Neural cell (in vitro differentiated cells): ENCODE measurements around the gene COL4A2. TPM values are rescaled to one million over a fixed set of nuclear protein-coding genes. Genes with fewer than 3 reads are reported as not detected.

ENCODE experiments used
- H2AFZ ChIP-seq: fragments of 200-600, 300-800 bp; sonication (generic), shearing (Covaris generic); 2 replicates; pipeline ENCODE4 v1.6.0; 2014; ENCODE audit warnings: low read depth, mild to moderate bottlenecking, antibody characterized with exemption, low read length, moderate library complexity
- H3F3A ChIP-seq: fragments of 200-600 bp; shearing (Covaris generic); 2 replicates; pipeline ENCODE4 v1.6.1; 2016; ENCODE audit warnings: mild to moderate bottlenecking, moderate library complexity, mixed read lengths, antibody characterized with exemption, low read length; ENCODE audit not compliant: insufficient read depth, poor library complexity, severe bottlenecking
- H3K27ac ChIP-seq: fragments of 200-600, 300-800 bp; sonication (generic), shearing (Covaris generic); 2 replicates; pipeline ENCODE4 v1.5.1; 2014; ENCODE audit warnings: mild to moderate bottlenecking, low read length, moderate library complexity
- H3K27me3 ChIP-seq: fragments of 300-800, 200-600 bp; sonication (generic), shearing (Covaris generic); 2 replicates; pipeline ENCODE4 v1.6.0; 2014; ENCODE audit warnings: mild to moderate bottlenecking, low read depth, low read length, moderate library complexity; ENCODE audit not compliant: insufficient read depth
- H3K36me3 ChIP-seq: fragments of 300-800, 200-600 bp; sonication (generic), shearing (Covaris generic); 2 replicates; pipeline ENCODE4 v1.5.1; 2014; ENCODE audit warnings: mild to moderate bottlenecking, antibody characterized with exemption, low read length, moderate library complexity; ENCODE audit not compliant: insufficient read depth
- H3K4me2 ChIP-seq: fragments of 300-800, 200-600 bp; sonication (generic), shearing (Covaris generic); 2 replicates; pipeline ENCODE4 v1.6.0; 2014; ENCODE audit warnings: mild to moderate bottlenecking, low read length
- H3K4me3 ChIP-seq: fragments of 300-800, 200-600 bp; sonication (generic), shearing (Covaris generic); 2 replicates; pipeline ENCODE4 v1.5.1; 2014; ENCODE audit warnings: mild to moderate bottlenecking, low read length, moderate library complexity
- H3K79me2 ChIP-seq: fragments of 200-600 bp; shearing (Covaris generic); replicated peaks from 2 replicates; pipeline ENCODE4 v1.6.0; 2014; ENCODE audit warnings: mild to moderate bottlenecking, low read length, moderate library complexity; ENCODE audit not compliant: insufficient read depth
- H3K9ac ChIP-seq: fragments of 300-800, 200-600 bp; sonication (generic), shearing (Covaris generic); 2 replicates; pipeline ENCODE4 v1.6.1; 2016; ENCODE audit warnings: mild to moderate bottlenecking, low read length, mixed read lengths
- H3K9me2 ChIP-seq: fragments of 200-600 bp; shearing (Covaris generic); 2 replicates; pipeline ENCODE4 v1.6.1; 2016; ENCODE audit warnings: mild to moderate bottlenecking, low read length, mixed read lengths; ENCODE audit not compliant: insufficient read depth
- H3K9me3 ChIP-seq: fragments of 200-600, 300-800 bp; sonication (generic), shearing (Covaris generic); 2 replicates; pipeline ENCODE4 v1.6.1; 2016; ENCODE audit warnings: mild to moderate bottlenecking, mixed run types, low read length, moderate library complexity, mixed read lengths
- H4K20me1 ChIP-seq: fragments of 200-600 bp; shearing (Covaris generic); 2 replicates; pipeline ENCODE4 v1.6.1; 2016; ENCODE audit warnings: mild to moderate bottlenecking, mixed run types; ENCODE audit not compliant: insufficient read depth
- EZH2 ChIP-seq: fragments of 200-600, 300-800 bp; shearing (Covaris generic), sonication (generic); IDR thresholded peaks from 2 replicates; pipeline ENCODE4 v1.6.1; 2014; ENCODE audit warnings: antibody characterized with exemption, low read length, borderline replicate concordance, mild to moderate bottlenecking; ENCODE audit not compliant: insufficient read depth, poor library complexity, severe bottlenecking
- MXI1 ChIP-seq: fragments of 450-650 bp; conservative IDR thresholded peaks from 2 replicates; pipeline ENCODE4 v1.6.1; 2014; ENCODE audit warnings: antibody characterized with exemption, mild to moderate bottlenecking; ENCODE audit not compliant: poor library complexity, severe bottlenecking
- POLR2AphosphoS5 ChIP-seq: IDR thresholded peaks from 2 replicates; pipeline ENCODE4 v1.6.1; 2012
- RAD21 ChIP-seq: fragments of 450-650 bp; conservative IDR thresholded peaks from 2 replicates; pipeline ENCODE4 v1.6.1; 2014; ENCODE audit warnings: antibody characterized with exemption, mild to moderate bottlenecking, moderate library complexity
- SMC3 ChIP-seq: fragments of 450-650 bp; conservative IDR thresholded peaks from 2 replicates; pipeline ENCODE4 v1.6.1; 2014; ENCODE audit warnings: antibody characterized with exemption, mild to moderate bottlenecking, moderate library complexity; ENCODE audit not compliant: poor library complexity
- TAF1 ChIP-seq: IDR thresholded peaks from 2 replicates; pipeline ENCODE4 v1.6.1; 2012; ENCODE audit warnings: low read depth
- polyA minus RNA-seq: library from RNA; depleted of rRNA, polyadenylated mRNA; stranded (reverse); fragments of >200 nt; gene quantifications from 2 replicates; pipeline ENCODE4 v1.2.3, GENCODE V29; 2014
- polyA plus RNA-seq: library from polyadenylated mRNA; depleted of rRNA; stranded (reverse); fragments of >200 nt; gene quantifications from 2 replicates; pipeline ENCODE4 v1.2.3, GENCODE V29; 2014
- TF ChIP-seq, protein P1 (sequence below): fragments of 450-650 bp; IDR thresholded peaks from 2 replicates; pipeline ENCODE4 v1.5.1; 2014; ENCODE audit warnings: antibody characterized with exemption, mild to moderate bottlenecking, moderate library complexity; ENCODE audit not compliant: poor library complexity, severe bottlenecking
- TF ChIP-seq, protein P2 (sequence below): IDR thresholded peaks from 2 replicates; pipeline ENCODE4 v1.6.1; 2012; ENCODE audit warnings: borderline replicate concordance

Gene COL4A2
- polyA plus RNA-seq = 30.8 and 38.7 TPM in 2 replicates
- polyA minus RNA-seq = 86.7 and 110 TPM in 2 replicates

DNA sequence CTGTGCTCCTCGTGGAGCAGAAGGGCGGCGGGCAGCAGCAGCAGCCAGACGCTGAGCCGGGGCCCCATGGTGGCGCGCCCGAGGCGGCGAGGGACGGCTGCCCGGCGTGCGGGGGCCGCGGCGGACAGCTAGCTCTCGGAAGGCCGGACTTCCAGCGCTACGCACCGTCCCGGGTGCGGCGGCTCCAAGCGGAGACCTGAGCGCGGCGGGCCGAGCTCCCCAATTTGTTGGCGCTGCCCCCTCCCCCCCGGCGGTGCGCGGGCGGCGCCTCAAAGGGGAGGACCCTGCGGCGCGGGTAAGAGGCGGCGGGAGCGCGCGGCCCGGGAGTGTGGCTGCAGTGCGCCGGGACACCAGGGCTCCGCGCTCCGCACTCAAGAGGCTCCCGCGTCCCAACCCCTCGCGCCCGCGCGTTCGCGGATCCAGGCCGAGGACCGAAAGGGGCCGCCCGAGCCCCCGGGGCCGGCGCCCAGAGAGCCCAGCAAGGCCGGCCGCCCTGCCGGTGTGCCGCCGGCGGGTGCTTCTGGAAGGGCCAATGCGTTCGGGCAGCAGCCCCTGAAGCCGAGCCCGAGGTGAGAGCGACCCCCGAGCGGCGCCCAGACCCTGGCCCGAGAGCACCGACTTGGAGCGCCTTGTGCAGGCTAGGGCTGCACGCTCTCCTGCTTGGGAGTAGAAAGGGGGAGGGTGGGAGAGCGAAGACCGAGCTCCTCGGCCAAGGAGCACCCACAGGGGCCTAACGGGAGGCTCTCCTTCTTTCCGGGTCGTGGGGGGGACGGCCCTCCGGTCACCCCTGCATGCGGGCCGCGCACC is at the start of gene COL4A2, which contains the start of gene COL4A1:
Gene COL4A2 (plus strand): TSS at position 325 of the 807 bp plus-strand sequence. CDS start 620 bp downstream, outside the sequence.
Gene COL4A1 (minus strand): TSS at position 198 of the 807 bp plus-strand sequence. CDS start 130 bp downstream, at position 68.
- Histone ChIP-seq H3K27ac (peak within 1 kb of the TSS; percentile 26), H4K20me1 (no peaks in the 10 kb centered on the region), H3K36me3 (no peaks in the 10 kb centered on the region), H2AFZ (peak within 1 kb of the TSS; percentile 40), H3K4me2 (peak within 1 kb of the TSS; percentile 72), H3K9ac (peak within 1 kb of the TSS; percentile 78), H3K79me2 (no peaks in the 10 kb centered on the region), H3F3A (no peaks in the 10 kb centered on the region), H3K9me3 (no peaks in the 10 kb centered on the region), H3K27me3 (peaks cover 10% of the 10 kb centered on the region), H3K4me3 (peak within 1 kb of the TSS; percentile 91), H3K9me2 (no peaks in the 10 kb centered on the region)
- TF ChIP-seq POLR2AphosphoS5 (no peak), MXI1 (peak; percentile 35), TAF1 (peak; percentile 39), SMC3 (no peak), RAD21 (peak; percentile 9), EZH2 (no peak)
- TF ChIP-seq, protein P1, sequence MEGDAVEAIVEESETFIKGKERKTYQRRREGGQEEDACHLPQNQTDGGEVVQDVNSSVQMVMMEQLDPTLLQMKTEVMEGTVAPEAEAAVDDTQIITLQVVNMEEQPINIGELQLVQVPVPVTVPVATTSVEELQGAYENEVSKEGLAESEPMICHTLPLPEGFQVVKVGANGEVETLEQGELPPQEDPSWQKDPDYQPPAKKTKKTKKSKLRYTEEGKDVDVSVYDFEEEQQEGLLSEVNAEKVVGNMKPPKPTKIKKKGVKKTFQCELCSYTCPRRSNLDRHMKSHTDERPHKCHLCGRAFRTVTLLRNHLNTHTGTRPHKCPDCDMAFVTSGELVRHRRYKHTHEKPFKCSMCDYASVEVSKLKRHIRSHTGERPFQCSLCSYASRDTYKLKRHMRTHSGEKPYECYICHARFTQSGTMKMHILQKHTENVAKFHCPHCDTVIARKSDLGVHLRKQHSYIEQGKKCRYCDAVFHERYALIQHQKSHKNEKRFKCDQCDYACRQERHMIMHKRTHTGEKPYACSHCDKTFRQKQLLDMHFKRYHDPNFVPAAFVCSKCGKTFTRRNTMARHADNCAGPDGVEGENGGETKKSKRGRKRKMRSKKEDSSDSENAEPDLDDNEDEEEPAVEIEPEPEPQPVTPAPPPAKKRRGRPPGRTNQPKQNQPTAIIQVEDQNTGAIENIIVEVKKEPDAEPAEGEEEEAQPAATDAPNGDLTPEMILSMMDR = peak; percentile 12
- TF ChIP-seq, protein P2, sequence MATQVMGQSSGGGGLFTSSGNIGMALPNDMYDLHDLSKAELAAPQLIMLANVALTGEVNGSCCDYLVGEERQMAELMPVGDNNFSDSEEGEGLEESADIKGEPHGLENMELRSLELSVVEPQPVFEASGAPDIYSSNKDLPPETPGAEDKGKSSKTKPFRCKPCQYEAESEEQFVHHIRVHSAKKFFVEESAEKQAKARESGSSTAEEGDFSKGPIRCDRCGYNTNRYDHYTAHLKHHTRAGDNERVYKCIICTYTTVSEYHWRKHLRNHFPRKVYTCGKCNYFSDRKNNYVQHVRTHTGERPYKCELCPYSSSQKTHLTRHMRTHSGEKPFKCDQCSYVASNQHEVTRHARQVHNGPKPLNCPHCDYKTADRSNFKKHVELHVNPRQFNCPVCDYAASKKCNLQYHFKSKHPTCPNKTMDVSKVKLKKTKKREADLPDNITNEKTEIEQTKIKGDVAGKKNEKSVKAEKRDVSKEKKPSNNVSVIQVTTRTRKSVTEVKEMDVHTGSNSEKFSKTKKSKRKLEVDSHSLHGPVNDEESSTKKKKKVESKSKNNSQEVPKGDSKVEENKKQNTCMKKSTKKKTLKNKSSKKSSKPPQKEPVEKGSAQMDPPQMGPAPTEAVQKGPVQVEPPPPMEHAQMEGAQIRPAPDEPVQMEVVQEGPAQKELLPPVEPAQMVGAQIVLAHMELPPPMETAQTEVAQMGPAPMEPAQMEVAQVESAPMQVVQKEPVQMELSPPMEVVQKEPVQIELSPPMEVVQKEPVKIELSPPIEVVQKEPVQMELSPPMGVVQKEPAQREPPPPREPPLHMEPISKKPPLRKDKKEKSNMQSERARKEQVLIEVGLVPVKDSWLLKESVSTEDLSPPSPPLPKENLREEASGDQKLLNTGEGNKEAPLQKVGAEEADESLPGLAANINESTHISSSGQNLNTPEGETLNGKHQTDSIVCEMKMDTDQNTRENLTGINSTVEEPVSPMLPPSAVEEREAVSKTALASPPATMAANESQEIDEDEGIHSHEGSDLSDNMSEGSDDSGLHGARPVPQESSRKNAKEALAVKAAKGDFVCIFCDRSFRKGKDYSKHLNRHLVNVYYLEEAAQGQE = no peak

DNA sequence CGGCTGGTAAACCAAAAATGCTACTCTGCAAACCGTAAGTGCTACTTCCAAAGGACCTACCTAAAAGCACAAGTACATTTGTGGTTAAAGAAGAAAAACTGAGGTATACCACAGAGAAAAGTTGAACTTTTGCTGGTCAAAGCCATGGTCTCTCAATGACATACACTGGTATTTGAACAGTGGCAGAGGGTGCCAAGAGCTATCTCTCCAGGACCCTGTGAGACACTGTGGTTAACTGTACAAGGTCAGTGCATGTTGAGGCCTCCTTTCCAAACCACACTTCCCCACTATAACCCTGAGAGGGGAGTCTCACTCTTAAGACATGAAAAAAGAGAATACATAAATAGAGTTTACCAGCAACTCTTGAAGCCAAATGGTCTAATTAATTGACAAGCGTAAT is 49.7 kb upstream of the COL4A2 start:
- no peak overlapping the region for H3K4me3 ChIP-seq
- H3K9me2 ChIP-seq = no peaks in the 10 kb centered on the region
- TF ChIP-seq, protein P1 = no peak
- TF ChIP-seq POLR2AphosphoS5 = no peak
- H2AFZ ChIP-seq = no peak overlapping the region
- no peaks in the 10 kb centered on the region for H3K79me2 ChIP-seq
- H3K4me2 ChIP-seq = no peak overlapping the region
- H3K27me3 ChIP-seq = no peaks in the 10 kb centered on the region
- no peaks in the 10 kb centered on the region for H3K36me3 ChIP-seq
- H3K9ac ChIP-seq = no peak overlapping the region
- no peaks in the 10 kb centered on the region for H3F3A ChIP-seq
- H4K20me1 ChIP-seq = no peaks in the 10 kb centered on the region
- no peaks in the 10 kb centered on the region for H3K9me3 ChIP-seq
- no peak overlapping the region for H3K27ac ChIP-seq
